Measurements from ENCODE around the gene ST3GAL2. TPM values are rescaled to one million over a fixed set of nuclear protein-coding genes. Genes with fewer than 3 reads are reported as not detected.

Gene ST3GAL2
- total and polyA plus RNA-seq, 2 of the 4 experiments (the other 2 are of a cell fraction), result 17.4 to 17.7 TPM

- no peak overlapping the region for H2AFZ ChIP-seq (replicated peaks; ENCODE audit: low read length, poor library complexity)
- no peak overlapping the region for H3K23ac ChIP-seq (ENCODE audit: low read depth, low read length)
- no peak overlapping the region for H2BK15ac ChIP-seq (ENCODE audit: low read depth, low read length)
- H3K79me1 ChIP-seq (ENCODE audit: low read depth in 1 of 2, low read length in 2 of 2), result 0 out of 4 replicates have a peak, but pooled peaks cover 0 to 6% of the 10 kb centered on the region in 2 experiments
- no peak overlapping the region for H3K4ac ChIP-seq (ENCODE audit: low read depth, low read length)
- no peak overlapping the region for H3K14ac ChIP-seq (replicated peaks; ENCODE audit: low read depth, low read length)
- no peak overlapping the region for H4K8ac ChIP-seq (ENCODE audit: low read depth in 2 of 2, low read length in 2 of 2)
- no peak overlapping the region for H3K4me3 ChIP-seq (ENCODE audit: insufficient read depth, low read depth, low read length)
- in situ Hi-C loops (cut with MboI; ENCODE audit: low sequenced_read_pairs), result no loop called here
- no peak overlapping the region for H2AK9ac ChIP-seq (replicated peaks; ENCODE audit: low read depth, low read length, poor library complexity)
- H2BK120ac ChIP-seq (ENCODE audit: low read depth, low read length), result no peak overlapping the region
- ChIA-PET CTCF (interaction anchor here (0.7 kb wide), 1 partner anchor 574 kb away, joined by 5 read pairs; no protein-coding TSS in a partner anchor), POLR2A (ENCODE audit: unreplicated experiment) (no interaction called here)
- no peaks in the 10 kb centered on the region for H4K20me1 ChIP-seq (ENCODE audit: insufficient read depth, low read length)
- H2BK20ac ChIP-seq (ENCODE audit: low read depth, low read length), result no peak overlapping the region
- DNase-seq, result no peak
- no peak for TF ChIP-seq SMC3 (IDR thresholded peaks at IDR 0.05; ENCODE audit: low read depth, low read length)
- no peak for TF ChIP-seq MAZ (IDR thresholded peaks at IDR 0.05; ENCODE audit: borderline replicate concordance, low read depth, low read length)
- no peak for TF ChIP-seq MXI1 (IDR thresholded peaks at IDR 0.05; ENCODE audit: borderline replicate concordance, low read depth, low read length)
- TF ChIP-seq BHLHE40 (IDR thresholded peaks at IDR 0.05; ENCODE audit: low read depth, low read length), result no peak
- no peak for TF ChIP-seq POLR2A (IDR thresholded peaks at IDR 0.05; ENCODE audit: low read depth, low read length)
- no peak for TF ChIP-seq ELK1 (IDR thresholded peaks at IDR 0.05; ENCODE audit: borderline replicate concordance, low read depth, low read length)
- TF ChIP-seq NFE2L2 (IDR thresholded peaks at IDR 0.05; ENCODE audit: low read depth, low read length), result no peak
- no peak for TF ChIP-seq RFX5 (IDR thresholded peaks at IDR 0.05; ENCODE audit: low read depth, low read length)
- no peak overlapping the region for H4K91ac ChIP-seq (ENCODE audit: insufficient read depth, low read depth, low read length)
- no peak overlapping the region for H4K5ac ChIP-seq (ENCODE audit: low read depth, low read length)
- no peak for ATAC-seq (ENCODE audit: low read depth)
- dilution Hi-C loops (cut with HindIII; ENCODE audit: low sequenced_read_pairs, unreplicated experiment), result no loop called here
- intact Hi-C loops (cut with micrococcal nuclease), result no loop called here
- no peaks in the 10 kb centered on the region for H3K4me1 ChIP-seq (ENCODE audit: control insufficient read depth, insufficient read depth, low read length)
- H2AK5ac ChIP-seq (ENCODE audit: low read depth, low read length), result no peak overlapping the region
- no peaks in the 10 kb centered on the region for H3K27me3 ChIP-seq (ENCODE audit: control insufficient read depth, insufficient read depth, low read length)
- H3K18ac ChIP-seq (ENCODE audit: low read depth, low read length), result no peak overlapping the region
- no peak overlapping the region for H3K56ac ChIP-seq (ENCODE audit: extremely low read depth, insufficient read depth, low read length)
- H3K27ac ChIP-seq (ENCODE audit: insufficient read depth, low read length), result no peak overlapping the region
- no peak overlapping the region for H3K9ac ChIP-seq (ENCODE audit: low read depth, low read length)
- BruUV-seq (replicated peaks), result no TSS peak
- no peak overlapping the region for H3K4me2 ChIP-seq (ENCODE audit: low read depth, low read length)
- 0 out of 2 replicates have a peak, but pooled peaks cover 3% of the 10 kb centered on the region for H3K9me1 ChIP-seq (ENCODE audit: insufficient read depth, low read length)
- no peaks in the 10 kb centered on the region for H3K9me3 ChIP-seq (ENCODE audit: control insufficient read depth, insufficient read depth, low read length)
- H2BK5ac ChIP-seq (ENCODE audit: low read depth, low read length, poor library complexity, severe bottlenecking), result no peak overlapping the region
- WGBS, 2 experiments (ENCODE audit: extremely low coverage in 2 of 2, insufficient read length in 1 of 2), result 80% methylated on average over 1 of the region's 4 CpGs; no CpG with 5 or more reads in 1 of the 2 experiments
- H3K36me3 ChIP-seq (ENCODE audit: control insufficient read depth, insufficient read depth, low read length), result no peaks in the 10 kb centered on the region
These were observed 5.6 kb upstream of the ST3GAL2 start for GRCh38 chr16:70444249-70445063.

Data from IMR-90 (cell line).